Hippocampal formation (tissue), 2 donors: Measurements from ENCODE around the gene SERPINA1.
"Not testable (repeated sequence)": the region's sequence is repeated elsewhere in the genome, so short reads cannot be mapped to it uniquely, and the experiment has no call there.

Source experiments
- DNase-seq, 2 donors: peaks; one replicate each; lab custom pipeline; 2025; lab: John Stamatoyannopoulos, UW

SERPINA1 gene

DNA sequence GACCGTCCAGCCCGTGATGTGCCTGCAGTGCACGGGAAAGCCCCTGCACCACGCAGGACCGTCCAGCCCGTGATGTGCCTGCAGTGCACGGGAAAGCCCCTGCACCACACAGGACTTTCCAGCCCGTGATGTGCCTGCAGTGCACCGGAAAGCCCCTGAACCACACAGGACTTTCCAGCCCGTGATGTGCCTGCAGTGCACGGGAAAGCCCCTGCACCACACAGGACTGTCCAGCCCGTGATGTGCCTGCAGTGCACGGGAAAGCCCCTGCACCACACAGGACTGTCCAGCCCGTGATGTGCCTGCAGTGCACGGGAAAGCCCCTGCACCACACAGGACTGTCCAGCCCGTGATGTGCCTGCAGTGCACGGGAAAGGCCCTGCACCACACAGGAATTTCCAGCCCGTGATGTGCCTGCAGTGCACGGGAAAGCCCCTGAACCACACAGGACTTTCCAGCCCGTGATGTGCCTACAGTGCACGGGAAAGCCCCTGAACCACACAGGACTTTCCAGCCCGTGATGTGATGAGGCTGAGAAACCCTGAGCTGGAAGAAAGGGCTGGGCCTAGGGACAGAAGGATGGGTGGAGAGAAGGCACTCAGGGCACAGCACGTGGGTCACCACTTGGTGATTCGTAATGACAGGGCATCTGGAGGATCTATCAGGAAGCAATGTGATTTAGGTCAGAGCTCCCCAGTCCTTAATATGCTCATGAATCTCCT, 42.2 kb downstream of the SERPINA1 start:
- not testable (repeated sequence) for DNase-seq

DNA sequence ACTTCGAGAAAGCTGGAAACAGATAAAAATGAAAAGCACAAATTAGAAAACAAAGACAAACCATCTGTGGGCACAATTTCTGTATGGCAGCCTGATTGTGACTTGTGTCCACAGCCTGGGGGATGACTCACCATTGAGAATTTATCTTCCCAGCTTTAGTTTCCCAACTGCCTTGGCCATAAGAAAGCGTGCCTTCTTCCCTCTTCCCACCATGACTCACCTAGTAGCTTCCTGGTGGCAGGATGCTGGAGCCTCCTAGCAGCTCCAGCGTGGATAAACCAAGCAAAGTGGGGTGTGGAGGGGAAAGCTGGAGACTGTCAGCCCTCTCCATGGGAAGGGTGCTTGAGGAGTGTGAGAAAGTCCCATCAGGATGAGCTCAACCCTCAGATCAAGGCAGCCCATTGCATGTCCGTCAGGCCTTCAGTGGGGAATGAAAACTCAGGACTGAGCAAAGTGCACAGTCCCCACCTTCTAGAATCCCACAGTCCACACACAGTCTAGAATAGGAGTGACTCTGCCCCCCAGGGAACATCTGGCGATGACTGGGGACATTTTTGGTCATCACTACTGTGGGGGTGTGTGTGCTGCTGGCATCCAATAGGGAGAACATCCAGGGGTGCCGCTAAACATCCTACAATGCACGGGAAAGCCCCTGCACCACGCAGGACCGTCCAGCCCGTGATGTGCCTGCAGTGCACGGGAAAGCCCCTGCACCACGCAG, 42.9 kb downstream of the SERPINA1 start:
- no peak for DNase-seq

- peak in 1 of 2 donors; percentile 1 for DNase-seq
Observed at GRCh38 chr14:94344389-94344788, 44.0 kb downstream of the SERPINA1 start.

DNA sequence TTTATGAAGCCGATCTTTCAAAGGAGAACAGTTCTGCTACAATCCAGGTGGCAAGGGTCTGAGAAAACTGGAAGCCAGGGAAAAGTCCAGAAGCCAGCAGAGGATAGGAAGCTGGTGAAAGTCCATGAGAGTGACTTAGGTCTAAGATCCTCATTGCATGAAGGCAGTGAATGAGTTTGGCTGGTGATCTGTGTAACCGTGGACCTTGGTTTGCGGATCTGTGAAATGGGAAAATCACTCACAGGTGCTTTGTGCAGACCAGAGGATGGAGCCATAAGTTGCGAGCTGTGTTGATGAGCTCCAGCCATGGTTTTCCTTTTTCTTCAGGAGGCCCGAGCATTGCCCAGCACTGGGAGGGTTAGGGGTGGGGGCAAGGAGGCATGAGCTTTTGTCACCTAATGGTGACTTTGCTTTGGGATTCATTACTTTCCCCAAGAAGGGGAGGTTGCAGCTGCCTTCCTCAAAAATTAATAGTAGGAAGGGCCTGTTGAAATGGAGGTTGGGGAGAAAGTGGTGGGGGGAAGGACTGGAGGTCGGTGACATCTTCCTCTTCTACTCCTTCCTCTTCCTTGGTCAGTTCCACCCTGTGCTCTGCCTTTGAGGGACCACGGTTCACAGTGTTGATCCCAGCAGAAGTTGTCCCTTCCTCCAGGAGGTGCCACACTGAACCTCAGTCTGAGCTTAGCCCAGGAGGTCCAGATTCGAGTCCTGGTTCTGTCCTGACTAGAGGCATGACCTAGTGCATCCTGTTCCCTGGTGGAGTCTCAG, 45.0 kb downstream of the SERPINA1 start:
- no peak for DNase-seq

- peak in 1 of 2 donors; percentile 14 for DNase-seq
Observed at GRCh38 chr14:94342334-94342934, 46.0 kb downstream of the SERPINA1 start.

DNA sequence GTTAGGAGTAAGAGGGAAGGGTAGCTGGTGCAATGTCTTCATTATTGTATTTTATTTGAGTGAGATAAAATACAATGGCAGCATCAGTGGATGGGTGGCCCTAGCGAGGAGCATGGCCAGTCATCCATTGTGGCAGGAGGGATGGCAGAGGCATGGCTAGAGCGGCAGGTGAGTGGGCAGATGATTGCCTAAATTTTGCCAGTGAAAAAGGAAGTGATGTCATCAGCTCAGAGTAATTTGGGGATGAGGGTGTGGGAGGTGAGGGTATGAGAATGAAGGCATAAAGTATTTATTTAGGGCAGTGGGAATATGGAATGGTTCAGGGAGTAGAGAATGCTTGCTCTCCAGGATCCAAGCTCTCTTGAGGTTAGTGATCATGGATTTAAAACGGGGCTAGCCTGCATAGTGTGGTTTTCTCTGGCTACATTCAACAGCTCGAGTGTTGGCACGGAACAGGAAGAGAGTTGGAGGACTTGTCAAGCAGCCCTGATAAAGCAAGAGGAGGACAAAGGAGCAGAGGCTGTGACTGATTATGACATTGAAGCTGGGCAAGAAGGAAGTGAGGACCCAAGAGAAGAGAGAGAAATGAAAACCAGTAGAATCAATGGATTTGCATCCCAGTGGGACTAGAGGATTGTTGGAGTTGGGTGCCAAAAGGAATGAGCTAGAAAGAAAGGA, 46.6 kb downstream of the SERPINA1 start:
- DNase-seq = no peak

DNA sequence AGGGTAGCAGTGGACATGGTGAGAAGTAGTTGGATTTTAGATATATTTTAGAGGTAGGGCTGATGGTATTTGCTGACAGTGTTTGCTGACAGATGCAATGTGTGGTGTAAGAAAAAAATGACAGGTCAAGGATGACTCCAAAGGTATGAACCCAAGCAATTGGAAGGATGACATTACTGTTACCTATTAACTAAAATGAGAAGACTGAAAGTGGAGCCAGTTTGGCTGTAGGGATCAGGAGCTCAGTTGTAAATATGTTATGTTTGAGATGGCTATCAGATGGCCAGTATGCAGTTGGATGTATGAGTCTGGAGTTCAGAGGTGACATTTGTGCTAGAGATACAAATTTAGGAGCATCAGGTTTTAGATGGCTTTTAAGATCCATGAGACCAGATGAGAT, 47.9 kb downstream of the SERPINA1 start:
- no peak for DNase-seq

- DNase-seq = no peak
Observed at GRCh38 chr14:94338023-94338422, 50.4 kb downstream of the SERPINA1 start.

DNA sequence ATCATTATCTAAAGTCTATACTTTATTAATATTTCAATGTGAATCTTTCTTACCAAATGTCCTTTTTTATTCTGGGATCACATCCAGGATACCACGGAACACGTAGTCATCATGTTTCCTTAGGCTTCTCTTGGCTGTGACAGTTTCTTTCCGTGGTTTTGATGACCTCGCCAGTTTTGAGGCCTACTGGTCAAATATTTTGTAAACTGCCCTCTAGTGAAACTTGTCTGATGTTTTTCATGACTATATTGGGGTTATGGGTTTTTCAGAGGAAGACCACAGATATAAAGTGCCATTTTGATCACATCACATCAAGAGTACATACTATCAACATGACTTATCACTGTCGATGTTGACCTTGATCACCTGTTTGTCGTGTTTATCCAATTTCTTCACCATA, 51.1 kb downstream of the SERPINA1 start:
- no peak for DNase-seq

DNA sequence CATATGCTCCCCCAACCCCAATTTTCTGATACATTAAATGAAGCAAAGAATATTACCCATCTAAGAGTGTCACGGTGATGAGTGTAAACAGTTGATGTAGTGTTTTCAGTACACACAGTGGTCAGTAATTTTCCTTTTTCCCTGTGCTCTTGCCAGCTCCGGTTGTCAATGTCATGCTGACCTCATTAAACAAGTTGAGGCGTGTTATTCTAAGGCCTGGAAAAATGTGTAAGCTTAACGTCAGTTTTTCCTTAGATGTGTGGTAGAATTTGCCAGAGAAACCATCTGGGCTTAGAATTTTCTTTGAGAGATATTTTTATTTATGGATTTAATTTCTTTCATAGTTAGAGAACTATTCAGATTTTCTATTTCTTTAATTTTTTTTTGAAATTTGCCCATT, 53.5 kb downstream of the SERPINA1 start:
- no peak for DNase-seq

DNA sequence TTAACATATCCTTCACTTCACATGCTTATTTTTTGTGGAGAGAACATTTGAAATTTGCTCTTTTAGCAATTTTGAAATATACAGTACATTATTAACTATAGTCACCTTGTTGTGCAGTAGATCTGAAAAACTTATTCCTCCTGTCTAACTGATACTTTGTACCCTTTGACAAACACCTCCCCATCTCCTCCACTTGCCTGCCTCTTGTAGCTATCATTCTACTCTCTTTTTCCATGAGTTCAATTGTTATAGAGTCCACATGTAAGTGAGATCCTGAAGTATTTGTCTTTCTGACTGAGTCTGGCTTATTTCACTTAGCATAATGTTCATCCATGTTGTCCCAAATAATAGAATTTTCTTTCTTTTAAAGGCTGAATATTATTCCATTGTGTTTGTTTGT, 55.8 kb downstream of the SERPINA1 start:
- DNase-seq = no peak

- no peak for DNase-seq
Observed at GRCh38 chr14:94332063-94332583, 56.3 kb downstream of the SERPINA1 start.

- DNase-seq = no peak
Observed at GRCh38 chr14:94331462-94331861, 56.9 kb downstream of the SERPINA1 start.

DNA sequence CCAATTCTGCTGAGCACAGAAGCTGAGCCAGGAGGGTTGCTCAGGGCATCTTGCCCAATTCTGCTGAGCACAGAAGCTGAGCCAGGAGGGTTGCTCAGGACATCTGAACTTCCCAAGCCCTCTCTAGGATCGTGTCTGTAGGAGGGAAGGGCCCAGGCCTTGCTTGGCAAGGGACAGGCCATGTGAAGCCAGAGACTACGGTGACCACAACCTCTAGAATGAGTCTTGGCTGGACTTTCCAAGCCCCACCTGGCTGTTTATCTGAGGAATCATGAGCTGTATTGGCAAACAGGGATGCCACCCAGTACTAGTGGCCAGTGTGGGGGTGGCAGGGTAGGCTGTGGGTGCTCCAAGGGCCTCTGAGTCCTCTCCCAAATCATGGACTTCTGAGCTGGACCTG, 57.5 kb downstream of the SERPINA1 start:
- DNase-seq = no peak

DNA sequence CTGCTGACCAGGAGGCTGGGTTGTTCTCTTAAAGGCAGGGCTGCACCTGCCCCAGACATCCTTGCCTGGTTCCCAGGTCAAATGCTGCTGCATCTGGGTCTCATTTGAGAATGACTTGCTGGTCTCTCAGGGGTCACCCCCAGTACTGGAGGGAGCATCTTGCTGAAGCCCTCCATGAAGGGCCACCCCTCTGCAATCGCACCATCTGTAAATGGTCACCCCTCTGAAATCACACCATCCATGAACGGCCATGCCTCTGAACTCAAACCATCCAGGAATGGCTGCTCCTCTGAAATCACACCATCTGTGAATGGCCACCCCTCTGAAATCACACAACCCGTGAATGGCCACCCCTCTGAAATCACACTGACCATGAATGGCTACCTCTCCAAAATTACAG, 58.0 kb downstream of the SERPINA1 start:
- no peak for DNase-seq

- DNase-seq = no peak
Observed at GRCh38 chr14:94329857-94330256, 58.5 kb downstream of the SERPINA1 start.

DNA sequence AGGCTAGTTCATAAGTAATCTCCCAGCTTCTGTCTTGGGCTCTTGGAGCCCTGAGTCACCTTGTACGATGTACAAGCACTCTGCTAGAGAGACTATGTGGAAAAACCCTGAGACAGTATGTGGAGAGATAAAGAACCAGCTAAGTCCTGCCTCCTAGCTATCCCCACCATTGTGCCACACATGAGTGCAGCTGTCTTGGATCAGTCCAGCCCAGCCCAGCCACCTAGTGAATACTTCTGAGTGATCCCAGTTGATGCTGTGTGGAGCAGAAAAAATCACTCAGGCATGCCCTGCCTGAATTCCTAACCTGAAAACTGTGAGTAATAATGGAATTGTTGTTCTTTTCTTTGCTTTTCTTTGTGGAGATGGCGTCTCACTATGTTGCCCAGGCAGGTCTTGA, 60.2 kb downstream of the SERPINA1 start:
- DNase-seq = no peak
